DOHH2 (cell line): ENCODE measurements around the gene GADD45A.

Experiments used
- H3F3A ChIP-seq: fragments of 200-600 bp; sonication (generic), shearing (Covaris generic); 2 replicates; pipeline ENCODE4 v1.6.0; 2016; ENCODE audit warnings: antibody characterized with exemption, mild to moderate bottlenecking; ENCODE audit not compliant: control insufficient read depth, insufficient read depth
- H3K27ac ChIP-seq: fragments of 200-600 bp; sonication (generic); 2 replicates; pipeline ENCODE4 v1.5.1; 2014; ENCODE audit warnings: low read depth, mild to moderate bottlenecking, low read length, moderate library complexity
- H3K27me3 ChIP-seq: fragments of 200-600 bp; sonication (generic); 2 replicates; pipeline ENCODE4 v1.6.1; 2014; ENCODE audit warnings: mild to moderate bottlenecking, low read length, mixed read lengths; ENCODE audit not compliant: control insufficient read depth
- H3K36me3 ChIP-seq: fragments of 200-600 bp; sonication (generic); 2 replicates; pipeline ENCODE4 v1.6.1; 2014; ENCODE audit warnings: mild to moderate bottlenecking, low read length, moderate library complexity, mixed read lengths; ENCODE audit not compliant: control insufficient read depth
- H3K4me1 ChIP-seq: fragments of 200-600 bp; sonication (generic); 2 replicates; pipeline ENCODE4 v1.6.1; 2014; ENCODE audit warnings: mild to moderate bottlenecking, low read length, mixed read lengths; ENCODE audit not compliant: control insufficient read depth
- H3K4me2 ChIP-seq: fragments of 200-600 bp; sonication (generic); 2 replicates; pipeline ENCODE4 v1.6.0; 2014; ENCODE audit warnings: mild to moderate bottlenecking, low read length, moderate library complexity
- H3K4me3 ChIP-seq: fragments of 200-600 bp; sonication (generic); 2 replicates; pipeline ENCODE4 v1.5.1; 2014; ENCODE audit warnings: mild to moderate bottlenecking, low read length, mixed read lengths
- H3K79me2 ChIP-seq: fragments of 200-600 bp; sonication (generic); 2 replicates; pipeline ENCODE4 v1.6.1; 2014; ENCODE audit warnings: mild to moderate bottlenecking, low read length, mixed read lengths; ENCODE audit not compliant: control insufficient read depth
- H3K9me2 ChIP-seq: fragments of 200-600 bp; sonication (generic); replicated peaks from 2 replicates; pipeline ENCODE4 v1.6.1; 2014; ENCODE audit warnings: mild to moderate bottlenecking, low read length, mixed read lengths; ENCODE audit not compliant: control insufficient read depth
- H3K9me3 ChIP-seq: fragments of 200-600 bp; sonication (generic); 2 replicates; pipeline ENCODE4 v1.6.1; 2014; ENCODE audit warnings: antibody characterized with exemption, low read length, mixed read lengths; ENCODE audit not compliant: control insufficient read depth, insufficient read depth
- H4K20me1 ChIP-seq: fragments of 200-600 bp; sonication (generic); 2 replicates; pipeline ENCODE4 v1.6.0; 2014; ENCODE audit warnings: low read depth, mild to moderate bottlenecking, antibody characterized with exemption, low read length, moderate library complexity; ENCODE audit not compliant: control insufficient read depth, insufficient read depth
- CTCF ChIP-seq: fragments of 200-600 bp; sonication (generic); IDR thresholded peaks from one replicate; pipeline ENCODE4 v1.5.1; 2014; ENCODE audit warnings: antibody characterized with exemption, mild to moderate bottlenecking, low read depth, low read length; ENCODE audit not compliant: poor library complexity, severe bottlenecking
- EZH2phosphoT487 ChIP-seq: fragments of 200-600 bp; sonication (generic); IDR thresholded peaks from 2 replicates; pipeline ENCODE4 v1.6.1; 2017; ENCODE audit warnings: borderline replicate concordance, mild to moderate bottlenecking, antibody characterized with exemption, low read length, moderate library complexity, mixed read lengths

GADD45A gene

GRCh38 chr1:67646145-67647035 is 38.6 kb upstream of the GADD45A start:
- Histone ChIP-seq H3K27ac (no peak overlapping the region), H3K4me1 (no peaks in the 10 kb centered on the region), H3K4me3 (no peak overlapping the region), H3K79me2 (no peaks in the 10 kb centered on the region), H3K4me2 (no peak overlapping the region), H3K9me2 (no peaks in the 10 kb centered on the region), H3K9me3 (no peaks in the 10 kb centered on the region), H3K36me3 (no peaks in the 10 kb centered on the region), H3K27me3 (no peaks in the 10 kb centered on the region; the same call in 1 of the 2 replicates), H3F3A (no peaks in the 10 kb centered on the region), H4K20me1 (no peaks in the 10 kb centered on the region)
- TF ChIP-seq EZH2phosphoT487 (no peak), CTCF (no peak)

GRCh38 chr1:67647036-67647798 is 37.8 kb upstream of the GADD45A start:
- no peak overlapping the region for H3K27ac ChIP-seq
- no peak overlapping the region for H3K4me3 ChIP-seq
- TF ChIP-seq EZH2phosphoT487 (no peak), CTCF (no peak)
- H3K4me1 ChIP-seq, result no peaks in the 10 kb centered on the region
- no peak overlapping the region for H3K4me2 ChIP-seq
- no peaks in the 10 kb centered on the region for H3K79me2 ChIP-seq
- no peaks in the 10 kb centered on the region; the same call in 1 of the 2 replicates for H3K27me3 ChIP-seq
- H3F3A ChIP-seq, result no peaks in the 10 kb centered on the region
- H4K20me1 ChIP-seq, result no peaks in the 10 kb centered on the region
- H3K9me3 ChIP-seq, result no peaks in the 10 kb centered on the region
- no peaks in the 10 kb centered on the region for H3K36me3 ChIP-seq
- no peaks in the 10 kb centered on the region for H3K9me2 ChIP-seq

GRCh38 chr1:67647814-67648358 is 37.1 kb upstream of the GADD45A start:
- Histone ChIP-seq H3K4me1 (no peaks in the 10 kb centered on the region), H3K79me2 (no peaks in the 10 kb centered on the region), H3K9me2 (no peaks in the 10 kb centered on the region)

More at GRCh38 chr1:67647814-67648358, 37.1 kb upstream of the GADD45A start:
- Histone ChIP-seq H4K20me1 (no peaks in the 10 kb centered on the region), H3K4me3 (no peak overlapping the region), H3K27me3 (peaks cover 2% of the 10 kb centered on the region; the same call in 1 of the 2 replicates), H3K4me2 (no peak overlapping the region), H3K36me3 (no peaks in the 10 kb centered on the region), H3F3A (no peaks in the 10 kb centered on the region), H3K9me3 (no peaks in the 10 kb centered on the region), H3K27ac (no peak overlapping the region)
- TF ChIP-seq EZH2phosphoT487 (no peak), CTCF (no peak)
